Heart right ventricle (tissue), 16 donors: ENCODE results near the gene TBC1D4. TPM values are rescaled to one million over a fixed set of nuclear protein-coding genes. Genes with fewer than 3 reads are reported as not detected.

ENCODE experiments used
- ATAC-seq, 8 donors: fragments of 200-7000 bp; cut with Tn5 transposase; one replicate each; pipeline ENCODE4 v1.9.1; 2020; ENCODE audit warnings: mild to moderate bottlenecking in 8 of 8, moderate library complexity in 8 of 8, moderate number of reproducible peaks in 1 of 8
- DNase-seq, 2 donors: peaks; one replicate each; pipeline ENCODE4 v3.0.0-alpha.2; 2020
- H3K27ac ChIP-seq, 10 donors: fragments of 200-600 bp; sonication (generic) in 2 of 10; one replicate each; pipeline versions ENCODE4 v1.5.0 to v1.8.0; 2020 to 2022; ENCODE audit warnings: mild to moderate bottlenecking in 3 of 10
- H3K27me3 ChIP-seq, 7 donors: fragments of 200-600 bp; one replicate each; pipeline ENCODE4 v1.8.0; 2021 to 2022; ENCODE audit warnings: mild to moderate bottlenecking in 2 of 7
- H3K36me3 ChIP-seq, 9 donors: fragments of 200-600 bp; sonication (generic) in 1 of 9; one replicate each; pipeline versions ENCODE4 v1.5.0 to v1.8.0; 2020 to 2022; ENCODE audit warnings: mild to moderate bottlenecking in 2 of 9
- H3K4me1 ChIP-seq, 9 donors: fragments of 200-600 bp; sonication (generic) in 1 of 9; one replicate each; pipeline versions ENCODE4 v1.5.0 to v1.8.0; 2020 to 2022; ENCODE audit warnings: mild to moderate bottlenecking in 4 of 9
- H3K4me3 ChIP-seq, 10 donors: fragments of 200-600 bp; sonication (generic) in 2 of 10; one replicate each; pipeline versions ENCODE4 v1.5.0 to v1.8.0; 2020 to 2022; ENCODE audit warnings: mild to moderate bottlenecking in 7 of 10, moderate library complexity in 2 of 10
- H3K9me3 ChIP-seq, 11 donors: fragments of 200-600 bp in 10 of 11; sonication (generic) in 2 of 11; one replicate each; pipeline versions ENCODE4 v1.5.0 to v1.8.0; 2013 to 2022; ENCODE audit warnings: mild to moderate bottlenecking in 2 of 11, control low read depth in 1 of 11, moderate library complexity in 1 of 11
- CTCF ChIP-seq, 9 donors: fragments of 200-600 bp; sonication (generic) in 2 of 9; IDR thresholded peaks; one replicate each; pipeline versions ENCODE4 v1.5.0 to v1.8.0; 2021 to 2022; ENCODE audit warnings: antibody characterized with exemption in 9 of 9, mild to moderate bottlenecking in 5 of 9, moderate library complexity in 1 of 9
- WGBS, 2 donors: extraction: QIAGEN DNeasy Blood & Tissue Kit; methylation state at CpG; one replicate each; pipeline ENCODE4 v1.1.7; 2013; ENCODE audit warnings: inconsistent platforms in 1 of 2; 5-methylcytosine and 5-hydroxymethylcytosine counted together
- intact Hi-C, 10 donors: fragments of 100-400 bp; cut with DNase I; formaldehyde crosslinking; loops; one replicate each; pipeline versions ENCODE4 v1.11.1 to v1.14.2; 2022
- polyA plus RNA-seq, 2 donors: library from polyadenylated mRNA; stranded (reverse); fragments of 200-250 nt; gene quantifications; one replicate each; pipeline ENCODE4 v1.2.3, GENCODE V29; 2013
- total RNA-seq, 10 donors: library from RNA; stranded (reverse); fragmentation: NEBNext Ultra II Directional in 3 of 10; extraction: Animal tissue kit (Norgen Biotek cat#: 25700) in 3 of 10; gene quantifications; one replicate each; pipeline versions ENCODE4 v1.2.1 to v1.2.4, GENCODE V29; 2021 to 2023
- donor health status: Arrhythmogenic right ventricular cardiomyopathy.
- donor health status: ischemic (EF 13 %, LVEDD 7.1; RV severe dilation, severe dysfunction).
- donor health status: healthy with polysubstance abuse.
- donor health status: DM: no; HTN: yes; CAD: no.
- donor health status: DM: no; HTN: no; CAD: no.
- donor health status: ischemic (EF 25% LVEDD 6.9; RV normal size, moderate dysfunction).
- donor health status: ischemic (EF 25% LVEDD 5.7; RV mildly dilated, moderate dysfunction).
- donor health status: healthy.
- donor health status: DM: yes; HTN: yes; CAD: no.
- donor health status: Ischemic cardiomyopathy.
- donor health status: ischemic (EF 35%, LVEDD 5.7; RV mildly dilated, moderate dysfunction).
- donor health status: nonischemic (EF 11% LVEDD 7.7; RV severe dilation, severe dysfunction).
- donor health status: DM: yes; HTN: yes; CAD: no.
- donor health status: PGD.
- donor health status: ischemic (EF 29% LVEDD 5.4; RV normal size, mild dysfunction).
- donor health status: nonischemic (EF 23%, LVEDD 6.1; RV moderate dilation, normal function).

The TBC1D4 gene
- total and polyA plus RNA-seq, 12 donors = 10.1 to 124 (median 93.5) TPM

- no peaks in the 10 kb centered on the region for H3K27me3 ChIP-seq
- H3K4me3 ChIP-seq = no peak overlapping the region
- TF ChIP-seq CTCF (IDR thresholded peaks at IDR 0.05) = no peak
- peak in 6 of 8 donors; percentile 22 to 72 (median 44) for ATAC-seq
- WGBS, 2 donors = 52 to 58% methylated on average over 9 of the region's 9 CpGs
- intact Hi-C loops = loop anchor here in 1 of 10 donors (5.0 kb wide), 1 partner anchor 36 kb away; no protein-coding TSS in a partner anchor
- peak overlapping the region; percentile 0 to 81 (median 66) for H3K27ac ChIP-seq
- H3K4me1 ChIP-seq = peaks cover 0 to 58% (median 38%) of the 10 kb centered on the region in 9 donors
- no peak for DNase-seq
- no peaks in the 10 kb centered on the region for H3K9me3 ChIP-seq
- no peaks in the 10 kb centered on the region for H3K36me3 ChIP-seq
Observed at GRCh38 chr13:75405976-75406703, 75.8 kb downstream of the TBC1D4 start.

- intact Hi-C loops = loop anchor here in 2 of 10 donors (5.0 kb wide), 1 partner anchor 38 kb away; no protein-coding TSS in a partner anchor
- Histone ChIP-seq H3K9me3 (peaks cover 0 to 2% (median 0%) of the 10 kb centered on the region in 11 donors), H3K36me3 (no peaks in the 10 kb centered on the region), H3K27me3 (no peaks in the 10 kb centered on the region), H3K4me1 (peaks cover 0 to 63% (median 40%) of the 10 kb centered on the region in 9 donors), H3K27ac (peak overlapping the region in 8 of 10 donors; percentile 9 to 81 (median 66)), H3K4me3 (no peak overlapping the region)
- WGBS, 2 donors = 17 to 35% methylated on average over 1 of the region's 1 CpG
- no peak for DNase-seq
- ATAC-seq = no peak
- TF ChIP-seq CTCF (IDR thresholded peaks at IDR 0.05) = no peak
Observed at GRCh38 chr13:75404726-75405125, 77.2 kb downstream of the TBC1D4 start.

GRCh38 chr13:75402787-75403186, 79.2 kb downstream of the TBC1D4 start:
- intact Hi-C loops = loop anchor here in 1 of 10 donors (5.0 kb wide), 1 partner anchor 40 kb away; no protein-coding TSS in a partner anchor
- peak; percentile 48 to 94 (median 82) for ATAC-seq
- no peaks in the 10 kb centered on the region for H3K36me3 ChIP-seq
- peaks cover 0 to 65% (median 40%) of the 10 kb centered on the region in 9 donors for H3K4me1 ChIP-seq
- H3K4me3 ChIP-seq = peak overlapping the region in 4 of 10 donors; percentile 8 to 27 (median 15)
- TF ChIP-seq CTCF (IDR thresholded peaks at IDR 0.05) = no peak
- peaks cover 0 to 20% (median 0%) of the 10 kb centered on the region in 11 donors for H3K9me3 ChIP-seq
- 12 to 23% methylated on average over 2 of the region's 2 CpGs for WGBS, 2 donors
- H3K27ac ChIP-seq = peak overlapping the region; percentile 15 to 81 (median 66)
- DNase-seq = peak; percentile 32 to 71
- no peaks in the 10 kb centered on the region for H3K27me3 ChIP-seq

- peaks cover 0 to 51% (median 39%) of the 10 kb centered on the region in 9 donors for H3K4me1 ChIP-seq
Observed at GRCh38 chr13:75400775-75401174, 81.2 kb downstream of the TBC1D4 start.

More at GRCh38 chr13:75400775-75401174, 81.2 kb downstream of the TBC1D4 start:
- intact Hi-C loops = loop anchor here in 1 of 10 donors (5.0 kb wide), 1 partner anchor 42 kb away; no protein-coding TSS in a partner anchor
- peaks cover 0 to 24% (median 0%) of the 10 kb centered on the region in 11 donors for H3K9me3 ChIP-seq
- H3K27ac ChIP-seq = peak overlapping the region in 9 of 10 donors; percentile 5 to 82 (median 64)
- no peaks in the 10 kb centered on the region for H3K27me3 ChIP-seq
- ATAC-seq = peak in 1 of 8 donors; percentile 19
- no peak for DNase-seq
- no peak for TF ChIP-seq CTCF (IDR thresholded peaks at IDR 0.05)
- 48 to 74% methylated on average over 1 of the region's 1 CpG for WGBS, 2 donors
- H3K4me3 ChIP-seq = no peak overlapping the region
- no peaks in the 10 kb centered on the region for H3K36me3 ChIP-seq
